HEK293T (cell line): ENCODE results near the gene KRTAP2-2.

Experiments
- BHLHE40 ChIP-seq: fragments of 450-650 bp; IDR thresholded peaks from 2 replicates; pipeline ENCODE4 v1.6.1; 2016; ENCODE audit warnings: mild to moderate bottlenecking, moderate library complexity, borderline replicate concordance
- CTBP1 ChIP-seq: fragments of 450-650 bp; IDR thresholded peaks from 2 replicates; pipeline ENCODE4 v1.6.1; 2016; ENCODE audit warnings: borderline replicate concordance
- FOXA1 ChIP-seq: fragments of 450-650 bp; IDR thresholded peaks from 2 replicates; pipeline ENCODE4 v1.6.1; 2016; ENCODE audit warnings: mild to moderate bottlenecking
- FOXM1 ChIP-seq: fragments of 450-650 bp; IDR thresholded peaks from 2 replicates; pipeline ENCODE4 v1.6.1; 2017; ENCODE audit warnings: mild to moderate bottlenecking, borderline replicate concordance
- HDGF ChIP-seq: fragments of 450-650 bp; IDR thresholded peaks from 2 replicates; pipeline ENCODE4 v1.6.1; 2017; ENCODE audit warnings: antibody characterized with exemption, borderline replicate concordance
- LEF1 ChIP-seq: fragments of 450-650 bp; IDR thresholded peaks from 2 replicates; pipeline ENCODE4 v1.6.1; 2017; ENCODE audit warnings: mild to moderate bottlenecking, borderline replicate concordance
- PKNOX1 ChIP-seq: fragments of 450-650 bp; IDR thresholded peaks from 2 replicates; pipeline ENCODE4 v1.6.1; 2016
- SP1 ChIP-seq: fragments of 450-650 bp; IDR thresholded peaks from 2 replicates; pipeline ENCODE4 v1.6.1; 2017
- TARDBP ChIP-seq: fragments of 450-650 bp; IDR thresholded peaks from 2 replicates; pipeline ENCODE4 v1.6.1; 2016
- ZNF384 ChIP-seq: fragments of 450-650 bp; IDR thresholded peaks from 2 replicates; pipeline ENCODE4 v1.6.1; 2016

GRCh38 chr17:41048441-41048840, 6.6 kb downstream of the KRTAP2-2 start:
- no peak for TF ChIP-seq LEF1
- TF ChIP-seq TARDBP = no peak
- no peak for TF ChIP-seq HDGF
- TF ChIP-seq FOXM1 = no peak
- no peak for TF ChIP-seq PKNOX1
- no peak for TF ChIP-seq SP1
- no peak for TF ChIP-seq CTBP1
- TF ChIP-seq BHLHE40 = no peak
- TF ChIP-seq FOXA1 = no peak
- TF ChIP-seq ZNF384 = no peak
